ENCODE results near the gene ZNF346. TPM values are rescaled to one million over a fixed set of nuclear protein-coding genes. Genes with fewer than 3 reads are reported as not detected.

Gene ZNF346
- total RNA-seq, 4 donors from 2014 or later = 8.5 to 13.3 (median 12.3) TPM

- no peak for TF ChIP-seq CTCF (IDR thresholded peaks at IDR 0.05; ENCODE audit: low read depth)
These were observed 27.9 kb upstream of the ZNF346 start for GRCh38 chr5:176994460-176995121.

- TF ChIP-seq CTCF (IDR thresholded peaks at IDR 0.05; ENCODE audit: low read depth) = no peak
These were observed 27.4 kb upstream of the ZNF346 start for GRCh38 chr5:176995122-176995490.

- no peak for TF ChIP-seq CTCF (IDR thresholded peaks at IDR 0.05; ENCODE audit: low read depth)
These were observed 26.4 kb upstream of the ZNF346 start for GRCh38 chr5:176995896-176996767.

DNA sequence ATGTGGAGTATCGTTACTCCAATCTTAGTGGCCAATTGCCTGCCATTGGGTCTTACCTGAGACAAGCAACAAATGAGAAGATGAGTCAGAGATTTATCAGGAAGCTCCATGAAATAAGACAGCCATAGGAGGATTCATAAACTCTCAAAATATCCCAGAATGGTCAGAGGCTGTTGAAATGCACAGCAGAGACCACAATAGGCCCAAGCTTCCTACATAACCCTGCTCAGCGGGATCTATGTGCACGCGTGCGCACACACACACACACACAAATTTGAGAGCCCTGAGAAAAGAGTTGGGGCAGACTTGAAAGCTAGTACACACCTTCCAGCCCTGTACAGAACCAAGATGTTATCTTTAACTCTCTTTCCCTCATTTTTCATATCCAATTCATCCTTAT lies 25.7 kb upstream of the ZNF346 start:
- TF ChIP-seq CTCF (IDR thresholded peaks at IDR 0.05; ENCODE audit: low read depth) = no peak

GRCh38 chr5:176998828-176999227 lies 23.7 kb upstream of the ZNF346 start:
- TF ChIP-seq CTCF (IDR thresholded peaks at IDR 0.05; ENCODE audit: low read depth) = no peak

DNA sequence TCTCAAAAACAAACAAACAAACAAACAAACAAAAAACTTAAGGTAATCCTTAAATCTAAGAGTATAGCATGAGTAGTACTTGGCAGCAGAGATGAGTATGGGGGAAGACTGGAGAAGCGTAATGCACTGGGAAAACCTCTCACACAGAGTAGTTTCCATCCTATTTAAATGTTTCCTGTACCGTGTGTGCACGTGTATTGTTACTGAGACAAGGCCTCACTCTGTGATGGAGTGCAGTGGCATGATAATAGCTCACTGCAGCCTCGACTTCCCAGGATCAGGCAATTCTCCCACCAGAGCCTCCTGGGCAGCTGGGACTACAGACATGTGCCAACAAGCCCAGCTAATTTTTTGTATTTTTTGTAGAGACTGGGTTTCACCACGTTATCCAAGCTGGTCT lies 18.8 kb upstream of the ZNF346 start:
- no peak for TF ChIP-seq CTCF (IDR thresholded peaks at IDR 0.05; ENCODE audit: low read depth)

DNA sequence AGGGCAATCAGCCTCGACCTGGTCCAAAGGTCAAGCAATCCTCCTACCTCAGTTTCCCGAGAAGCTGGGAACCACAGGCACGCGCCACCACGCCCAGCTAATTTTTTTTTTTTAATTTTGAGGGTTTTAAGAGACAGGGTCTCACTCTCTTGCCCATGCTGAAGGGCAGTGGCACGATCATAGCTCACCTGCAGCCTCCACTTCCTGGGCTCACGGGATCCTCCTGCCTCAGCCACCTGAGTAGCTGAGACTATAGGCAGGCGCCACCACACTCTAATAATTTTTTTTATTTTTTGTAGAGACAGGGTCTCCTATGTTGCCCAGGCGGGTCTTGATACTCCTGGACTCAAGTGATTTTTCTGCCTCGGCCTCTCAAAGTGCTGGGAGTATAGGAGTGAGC lies 17.5 kb upstream of the ZNF346 start:
- no peak for TF ChIP-seq CTCF (IDR thresholded peaks at IDR 0.05; ENCODE audit: low read depth)
